ENCODE measurements around the gene SLC43A2. TPM values are rescaled to one million over a fixed set of nuclear protein-coding genes. Genes with fewer than 3 reads are reported as not detected.

Gene SLC43A2
- total and polyA plus RNA-seq, 2 of the 13 experiments (the other 11 are each of a cell fraction or from before 2014, with no cell fraction given): 7.3 to 20.0 TPM

DNA sequence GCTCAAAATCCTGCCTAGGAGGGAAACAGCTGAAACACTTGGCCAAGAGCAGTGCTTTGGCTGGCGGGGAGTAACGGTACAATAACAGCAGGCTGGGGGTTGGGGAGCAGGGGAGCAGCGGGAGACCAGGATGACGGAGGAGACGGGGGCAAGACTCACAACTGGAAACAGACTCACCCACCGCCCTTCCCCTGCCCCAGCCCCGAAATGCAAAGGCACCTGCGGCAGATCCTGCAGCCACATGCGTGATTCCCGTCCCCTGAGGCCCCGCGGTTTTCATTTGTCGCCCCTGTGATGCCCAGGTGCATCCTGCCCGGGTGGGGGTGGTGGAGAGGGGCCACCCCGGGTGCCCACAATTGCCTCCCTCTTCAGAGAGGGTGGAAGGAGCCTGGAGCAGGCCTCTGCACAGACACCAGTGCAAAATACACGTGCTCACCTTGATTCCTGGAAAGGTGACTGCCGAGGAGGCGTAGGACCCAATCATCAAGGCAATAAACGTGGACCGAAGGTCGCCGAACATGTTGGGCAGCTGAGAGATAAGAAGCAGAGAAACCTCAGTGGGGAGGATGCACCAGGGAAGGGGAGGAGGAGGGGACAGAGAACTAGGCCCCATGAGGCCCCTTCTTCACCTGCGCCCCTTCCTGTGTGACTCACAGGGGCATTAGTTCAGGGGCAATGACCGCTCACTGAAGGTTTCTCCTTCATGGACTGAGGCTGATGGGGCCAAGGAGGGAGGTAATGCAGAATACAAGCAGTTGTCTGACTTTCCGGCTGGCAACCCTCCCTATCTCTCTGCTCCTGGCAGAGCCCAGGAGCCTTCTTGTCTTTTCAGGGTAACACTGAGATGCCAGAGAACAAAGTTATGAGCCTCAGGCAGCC, 35.6 kb downstream of the SLC43A2 start (continued):
- TF ChIP-seq HNF4G (IDR thresholded peaks at IDR 0.05; ENCODE audit: borderline replicate concordance, low read depth, low read length) (peak; percentile 73; the same call in 1 of the 2 replicates), HNF4G (CRISPR knock-in tag; IDR thresholded peaks at IDR 0.05; ENCODE audit: borderline replicate concordance, low read depth) (no peak), MAFF (IDR thresholded peaks at IDR 0.05; ENCODE audit: low read depth, low read length) (no peak), ZNF547 (CRISPR knock-in tag; IDR thresholded peaks at IDR 0.05) (0 out of 2 replicates have a peak, but pooled peaks have one; percentile 34), ETV5 (CRISPR knock-in tag; IDR thresholded peaks at IDR 0.05; ENCODE audit: borderline replicate concordance) (peak; percentile 95), FOXK1 (CRISPR knock-in tag; IDR thresholded peaks at IDR 0.05; ENCODE audit: borderline replicate concordance, low read depth) (no peak), THAP11 (CRISPR knock-in tag; IDR thresholded peaks at IDR 0.05) (peak; percentile 60), NFE2L1 (CRISPR knock-in tag; IDR thresholded peaks at IDR 0.05; ENCODE audit: borderline replicate concordance) (no peak), NFYB (CRISPR knock-in tag; IDR thresholded peaks at IDR 0.05) (no peak), RCOR2 (CRISPR knock-in tag; IDR thresholded peaks at IDR 0.05) (peak; percentile 19; the same call in 1 of the 2 replicates), SAFB2 (CRISPR knock-in tag; IDR thresholded peaks at IDR 0.05; ENCODE audit: borderline replicate concordance, low read depth) (no peak), RBFOX2 (IDR thresholded peaks at IDR 0.05; ENCODE audit: low read depth, low read length) (no peak), KDM5B (CRISPR knock-in tag; IDR thresholded peaks at IDR 0.05; ENCODE audit: borderline replicate concordance) (no peak), MIXL1 (CRISPR knock-in tag; IDR thresholded peaks at IDR 0.05) (no peak), ZNF3 (CRISPR knock-in tag; IDR thresholded peaks at IDR 0.05) (no peak), CREB1 (IDR thresholded peaks at IDR 0.05) (no peak), CREB1 (CRISPR knock-in tag; IDR thresholded peaks at IDR 0.05) (peak; percentile 51; the same call in 1 of the 2 replicates)
- TF ChIP-seq, protein P1, sequence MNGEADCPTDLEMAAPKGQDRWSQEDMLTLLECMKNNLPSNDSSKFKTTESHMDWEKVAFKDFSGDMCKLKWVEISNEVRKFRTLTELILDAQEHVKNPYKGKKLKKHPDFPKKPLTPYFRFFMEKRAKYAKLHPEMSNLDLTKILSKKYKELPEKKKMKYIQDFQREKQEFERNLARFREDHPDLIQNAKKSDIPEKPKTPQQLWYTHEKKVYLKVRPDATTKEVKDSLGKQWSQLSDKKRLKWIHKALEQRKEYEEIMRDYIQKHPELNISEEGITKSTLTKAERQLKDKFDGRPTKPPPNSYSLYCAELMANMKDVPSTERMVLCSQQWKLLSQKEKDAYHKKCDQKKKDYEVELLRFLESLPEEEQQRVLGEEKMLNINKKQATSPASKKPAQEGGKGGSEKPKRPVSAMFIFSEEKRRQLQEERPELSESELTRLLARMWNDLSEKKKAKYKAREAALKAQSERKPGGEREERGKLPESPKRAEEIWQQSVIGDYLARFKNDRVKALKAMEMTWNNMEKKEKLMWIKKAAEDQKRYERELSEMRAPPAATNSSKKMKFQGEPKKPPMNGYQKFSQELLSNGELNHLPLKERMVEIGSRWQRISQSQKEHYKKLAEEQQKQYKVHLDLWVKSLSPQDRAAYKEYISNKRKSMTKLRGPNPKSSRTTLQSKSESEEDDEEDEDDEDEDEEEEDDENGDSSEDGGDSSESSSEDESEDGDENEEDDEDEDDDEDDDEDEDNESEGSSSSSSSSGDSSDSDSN (CRISPR knock-in tag; IDR thresholded peaks at IDR 0.05): 0 out of 2 replicates have a peak, but pooled peaks have one; percentile 36
- TF ChIP-seq, protein P2, sequence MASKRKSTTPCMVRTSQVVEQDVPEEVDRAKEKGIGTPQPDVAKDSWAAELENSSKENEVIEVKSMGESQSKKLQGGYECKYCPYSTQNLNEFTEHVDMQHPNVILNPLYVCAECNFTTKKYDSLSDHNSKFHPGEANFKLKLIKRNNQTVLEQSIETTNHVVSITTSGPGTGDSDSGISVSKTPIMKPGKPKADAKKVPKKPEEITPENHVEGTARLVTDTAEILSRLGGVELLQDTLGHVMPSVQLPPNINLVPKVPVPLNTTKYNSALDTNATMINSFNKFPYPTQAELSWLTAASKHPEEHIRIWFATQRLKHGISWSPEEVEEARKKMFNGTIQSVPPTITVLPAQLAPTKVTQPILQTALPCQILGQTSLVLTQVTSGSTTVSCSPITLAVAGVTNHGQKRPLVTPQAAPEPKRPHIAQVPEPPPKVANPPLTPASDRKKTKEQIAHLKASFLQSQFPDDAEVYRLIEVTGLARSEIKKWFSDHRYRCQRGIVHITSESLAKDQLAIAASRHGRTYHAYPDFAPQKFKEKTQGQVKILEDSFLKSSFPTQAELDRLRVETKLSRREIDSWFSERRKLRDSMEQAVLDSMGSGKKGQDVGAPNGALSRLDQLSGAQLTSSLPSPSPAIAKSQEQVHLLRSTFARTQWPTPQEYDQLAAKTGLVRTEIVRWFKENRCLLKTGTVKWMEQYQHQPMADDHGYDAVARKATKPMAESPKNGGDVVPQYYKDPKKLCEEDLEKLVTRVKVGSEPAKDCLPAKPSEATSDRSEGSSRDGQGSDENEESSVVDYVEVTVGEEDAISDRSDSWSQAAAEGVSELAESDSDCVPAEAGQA (IDR thresholded peaks at IDR 0.05; ENCODE audit: low read depth): no peak
- TF ChIP-seq, protein P2 (CRISPR knock-in tag; IDR thresholded peaks at IDR 0.05; ENCODE audit: borderline replicate concordance): no peak
- TF ChIP-seq, protein P3, sequence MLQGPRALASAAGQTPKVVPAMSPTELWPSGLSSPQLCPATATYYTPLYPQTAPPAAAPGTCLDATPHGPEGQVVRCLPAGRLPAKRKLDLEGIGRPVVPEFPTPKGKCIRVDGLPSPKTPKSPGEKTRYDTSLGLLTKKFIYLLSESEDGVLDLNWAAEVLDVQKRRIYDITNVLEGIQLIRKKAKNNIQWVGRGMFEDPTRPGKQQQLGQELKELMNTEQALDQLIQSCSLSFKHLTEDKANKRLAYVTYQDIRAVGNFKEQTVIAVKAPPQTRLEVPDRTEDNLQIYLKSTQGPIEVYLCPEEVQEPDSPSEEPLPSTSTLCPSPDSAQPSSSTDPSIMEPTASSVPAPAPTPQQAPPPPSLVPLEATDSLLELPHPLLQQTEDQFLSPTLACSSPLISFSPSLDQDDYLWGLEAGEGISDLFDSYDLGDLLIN (CRISPR knock-in tag; IDR thresholded peaks at IDR 0.05; ENCODE audit: borderline replicate concordance): no peak

All from HepG2 (cell line).